Esophagus muscularis mucosa (tissue), 4 donors: ENCODE measurements around the gene TNFRSF25.

Source experiments
- EP300 ChIP-seq: sonication (generic); formaldehyde crosslinking; IDR thresholded peaks from one replicate; pipeline ENCODE4 v1.6.1; 2017; ENCODE audit warnings: antibody characterized with exemption
- POLR2A ChIP-seq: fragments of 450-650 bp; IDR thresholded peaks from one replicate; pipeline ENCODE4 v1.6.1; 2017; ENCODE audit warnings: antibody characterized with exemption, moderate library complexity, mild to moderate bottlenecking, low read depth
- POLR2AphosphoS5 ChIP-seq, 2 donors: sonication (generic); formaldehyde crosslinking; IDR thresholded peaks; one replicate each; pipeline ENCODE4 v1.6.1; 2017; ENCODE audit warnings: antibody characterized with exemption in 2 of 2
- TF ChIP-seq, protein P1 (sequence below), 3 experiments: fragments of 200-600 bp in 2 of 3; fragments of 450-650 bp in 1 of 3; sonication (generic) in 2 of 3; IDR thresholded peaks; one replicate each; pipeline ENCODE4 v1.5.1; 2017 to 2019; ENCODE audit warnings: antibody characterized with exemption in 3 of 3, mild to moderate bottlenecking in 2 of 3, moderate library complexity in 1 of 3

DNA sequence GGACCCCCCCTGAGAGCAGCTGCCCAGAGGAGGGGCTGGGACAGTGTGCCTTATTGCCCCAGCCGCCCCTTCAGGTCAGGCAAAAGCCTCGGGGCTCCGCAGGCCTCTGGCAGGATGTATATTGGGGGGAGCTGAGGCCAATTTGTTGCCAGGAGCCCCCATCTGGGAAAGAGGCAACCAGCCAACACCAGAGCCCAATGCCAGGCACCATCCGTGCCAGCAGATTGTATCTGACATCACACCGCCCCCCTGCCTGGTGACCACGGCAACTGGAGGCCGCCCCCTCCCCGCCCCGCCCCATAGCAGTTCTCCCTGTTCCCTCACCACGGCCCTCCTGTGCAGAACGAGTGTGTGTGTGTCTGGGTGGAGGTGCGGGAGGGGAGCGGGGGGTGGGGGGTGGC lies 29.1 kb upstream of the TNFRSF25 start:
- TF ChIP-seq, protein P1, sequence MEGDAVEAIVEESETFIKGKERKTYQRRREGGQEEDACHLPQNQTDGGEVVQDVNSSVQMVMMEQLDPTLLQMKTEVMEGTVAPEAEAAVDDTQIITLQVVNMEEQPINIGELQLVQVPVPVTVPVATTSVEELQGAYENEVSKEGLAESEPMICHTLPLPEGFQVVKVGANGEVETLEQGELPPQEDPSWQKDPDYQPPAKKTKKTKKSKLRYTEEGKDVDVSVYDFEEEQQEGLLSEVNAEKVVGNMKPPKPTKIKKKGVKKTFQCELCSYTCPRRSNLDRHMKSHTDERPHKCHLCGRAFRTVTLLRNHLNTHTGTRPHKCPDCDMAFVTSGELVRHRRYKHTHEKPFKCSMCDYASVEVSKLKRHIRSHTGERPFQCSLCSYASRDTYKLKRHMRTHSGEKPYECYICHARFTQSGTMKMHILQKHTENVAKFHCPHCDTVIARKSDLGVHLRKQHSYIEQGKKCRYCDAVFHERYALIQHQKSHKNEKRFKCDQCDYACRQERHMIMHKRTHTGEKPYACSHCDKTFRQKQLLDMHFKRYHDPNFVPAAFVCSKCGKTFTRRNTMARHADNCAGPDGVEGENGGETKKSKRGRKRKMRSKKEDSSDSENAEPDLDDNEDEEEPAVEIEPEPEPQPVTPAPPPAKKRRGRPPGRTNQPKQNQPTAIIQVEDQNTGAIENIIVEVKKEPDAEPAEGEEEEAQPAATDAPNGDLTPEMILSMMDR (IDR thresholded peaks at IDR 0.05) = no peak
- TF ChIP-seq EP300 (no peak), POLR2AphosphoS5 (IDR thresholded peaks at IDR 0.05) (no peak), POLR2A (no peak)
